Measurements from ENCODE around the gene AMPD3.
A peak's percentile ranks its signal among the peaks of the same experiment; 100 is the strongest.

Gene AMPD3

DNA sequence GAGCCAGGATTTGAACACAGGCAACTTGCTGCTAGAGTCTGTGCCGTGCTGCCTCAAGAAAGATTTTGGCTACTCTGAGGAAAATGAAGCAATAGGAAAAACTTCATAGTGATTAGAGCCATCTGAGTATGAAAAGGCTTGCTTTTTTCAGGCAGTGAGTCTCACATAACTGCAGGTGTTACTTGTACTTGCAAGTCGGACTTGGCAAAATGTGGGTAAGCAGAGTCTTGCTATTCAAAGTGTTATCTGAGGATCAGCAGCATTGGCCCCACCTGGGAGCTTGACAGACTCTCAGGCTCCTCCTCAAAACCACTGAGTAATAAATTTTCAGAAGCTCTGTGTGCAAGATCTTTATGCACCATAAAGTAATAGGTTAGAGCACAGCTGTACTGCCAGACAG is 67.9 kb downstream of the AMPD3 start:
- DNase-seq (ENCODE audit: low read depth), result no peak
- TF ChIP-seq, protein P1, sequence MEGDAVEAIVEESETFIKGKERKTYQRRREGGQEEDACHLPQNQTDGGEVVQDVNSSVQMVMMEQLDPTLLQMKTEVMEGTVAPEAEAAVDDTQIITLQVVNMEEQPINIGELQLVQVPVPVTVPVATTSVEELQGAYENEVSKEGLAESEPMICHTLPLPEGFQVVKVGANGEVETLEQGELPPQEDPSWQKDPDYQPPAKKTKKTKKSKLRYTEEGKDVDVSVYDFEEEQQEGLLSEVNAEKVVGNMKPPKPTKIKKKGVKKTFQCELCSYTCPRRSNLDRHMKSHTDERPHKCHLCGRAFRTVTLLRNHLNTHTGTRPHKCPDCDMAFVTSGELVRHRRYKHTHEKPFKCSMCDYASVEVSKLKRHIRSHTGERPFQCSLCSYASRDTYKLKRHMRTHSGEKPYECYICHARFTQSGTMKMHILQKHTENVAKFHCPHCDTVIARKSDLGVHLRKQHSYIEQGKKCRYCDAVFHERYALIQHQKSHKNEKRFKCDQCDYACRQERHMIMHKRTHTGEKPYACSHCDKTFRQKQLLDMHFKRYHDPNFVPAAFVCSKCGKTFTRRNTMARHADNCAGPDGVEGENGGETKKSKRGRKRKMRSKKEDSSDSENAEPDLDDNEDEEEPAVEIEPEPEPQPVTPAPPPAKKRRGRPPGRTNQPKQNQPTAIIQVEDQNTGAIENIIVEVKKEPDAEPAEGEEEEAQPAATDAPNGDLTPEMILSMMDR (IDR thresholded peaks at IDR 0.05; ENCODE audit: insufficient read depth, low read depth, low read length, missing control alignments), result no peak
- H3K4me3 ChIP-seq (ENCODE audit: low read depth, low read length), result no peak overlapping the region

DNA sequence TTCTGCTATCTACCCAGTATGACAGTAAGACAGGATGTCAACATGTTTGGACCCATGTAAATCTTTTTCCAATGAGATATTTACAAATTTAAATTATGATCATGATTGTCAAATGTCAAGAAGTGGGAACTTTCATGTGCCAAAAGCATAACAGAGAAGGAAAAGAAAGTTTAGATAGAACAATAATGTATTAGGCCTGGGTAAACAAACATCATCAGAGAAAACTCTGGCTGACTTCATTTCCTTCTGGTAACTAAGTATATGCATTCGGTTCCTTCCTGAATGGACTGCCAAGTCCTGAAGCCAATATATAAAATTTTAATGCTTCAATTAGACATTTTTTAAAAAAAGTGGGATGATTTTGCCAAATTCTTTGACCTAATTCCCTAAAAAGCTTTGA is 69.4 kb downstream of the AMPD3 start:
- DNase-seq (ENCODE audit: low read depth), result no peak
- no peak overlapping the region for H3K4me3 ChIP-seq (ENCODE audit: low read depth, low read length)
- TF ChIP-seq, protein P1 (IDR thresholded peaks at IDR 0.05; ENCODE audit: insufficient read depth, low read depth, low read length, missing control alignments), result no peak

DNA sequence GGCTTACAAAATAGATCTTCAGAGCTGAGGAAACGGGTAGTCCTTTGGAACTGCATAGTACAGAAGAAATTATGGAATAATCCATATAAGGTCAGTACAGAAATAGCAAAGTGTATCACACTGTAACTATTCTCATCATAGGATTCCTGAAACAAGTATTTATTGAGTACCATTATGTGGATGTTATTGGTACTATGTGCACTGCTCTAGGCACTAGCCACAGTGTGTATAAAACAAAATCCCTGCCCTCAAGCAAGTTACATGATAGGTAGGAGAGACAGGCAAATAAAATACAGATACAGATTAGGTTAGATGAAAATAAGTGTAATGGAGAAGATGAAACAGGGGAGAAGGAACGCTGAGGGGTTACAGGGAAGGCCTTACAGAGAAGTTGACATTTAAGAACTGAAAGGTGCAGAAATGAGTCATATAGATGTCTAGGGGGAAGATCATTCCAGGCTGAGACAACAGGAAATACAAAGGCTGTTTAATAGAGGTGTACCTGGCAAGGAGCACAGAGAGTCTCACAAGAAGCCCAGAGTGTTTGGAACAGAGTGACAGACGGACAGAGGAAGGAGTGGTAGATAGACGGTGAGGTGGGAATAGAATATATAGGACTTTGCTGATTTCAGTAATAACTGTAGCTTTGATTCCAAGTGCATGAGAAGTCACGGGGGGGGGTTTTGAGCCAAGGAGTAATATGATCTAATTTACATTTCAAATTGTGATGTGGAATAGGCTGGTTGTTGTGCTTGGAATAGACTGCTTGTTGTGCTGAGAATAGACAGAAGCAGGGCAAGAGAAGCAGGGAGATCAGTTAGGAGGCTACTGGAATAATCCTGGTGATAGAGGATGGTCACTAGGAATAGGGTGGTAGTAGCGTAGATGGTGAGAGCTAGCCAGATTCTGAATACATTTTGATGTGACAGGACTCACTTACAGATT is 72.2 kb downstream of the AMPD3 start:
- H3K4me3 ChIP-seq (ENCODE audit: low read depth, low read length), result no peak overlapping the region
- DNase-seq (ENCODE audit: low read depth), result peak; percentile 60
- TF ChIP-seq, protein P1 (IDR thresholded peaks at IDR 0.05; ENCODE audit: insufficient read depth, low read depth, low read length, missing control alignments), result no peak

DNA sequence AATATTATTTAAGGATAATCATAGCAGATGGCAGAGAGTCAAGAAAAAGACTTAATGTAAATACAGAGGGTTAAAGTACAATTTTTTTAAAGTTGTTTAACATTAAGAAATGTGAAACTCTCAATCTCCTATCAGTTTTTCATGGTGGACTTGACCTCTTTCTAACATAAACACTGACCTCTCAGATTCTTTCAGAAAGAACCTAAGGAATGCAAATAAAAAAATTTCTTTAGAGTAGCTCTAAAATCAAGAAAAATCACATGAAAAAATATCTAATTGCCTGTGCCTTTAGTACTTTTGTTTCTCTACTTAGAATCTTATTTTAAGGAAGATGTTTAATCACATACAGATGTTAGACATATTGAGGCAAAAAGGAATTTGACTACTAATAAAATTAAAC is 73.1 kb downstream of the AMPD3 start:
- DNase-seq (ENCODE audit: low read depth), result no peak
- no peak overlapping the region for H3K4me3 ChIP-seq (ENCODE audit: low read depth, low read length)

DNA sequence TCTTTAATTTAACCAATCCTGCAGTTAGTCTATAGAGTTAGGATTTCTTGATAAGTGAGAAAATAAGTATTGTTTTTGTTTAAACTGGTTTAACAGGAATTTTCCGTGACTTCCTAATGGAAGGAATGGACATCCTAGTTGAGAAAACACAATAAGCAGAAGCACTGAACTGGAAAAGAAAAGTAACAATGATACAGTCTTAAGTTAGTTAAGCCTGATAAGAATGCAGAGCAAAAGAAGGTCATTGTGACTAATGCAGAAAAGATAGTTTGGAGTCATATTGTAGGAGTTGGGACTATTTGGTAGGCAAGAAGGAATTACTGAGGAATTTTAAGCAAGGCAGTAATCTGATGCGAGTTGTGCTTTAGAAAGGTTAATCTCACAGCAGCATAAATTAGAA is 74.2 kb downstream of the AMPD3 start:
- DNase-seq (ENCODE audit: low read depth), result no peak
- TF ChIP-seq, protein P1 (IDR thresholded peaks at IDR 0.05; ENCODE audit: insufficient read depth, low read depth, low read length, missing control alignments), result no peak
- no peak overlapping the region for H3K4me3 ChIP-seq (ENCODE audit: low read depth, low read length)

More for the DNA sequence above, 73.1 kb downstream of the AMPD3 start:
- TF ChIP-seq, protein P1 (IDR thresholded peaks at IDR 0.05; ENCODE audit: insufficient read depth, low read depth, low read length, missing control alignments), result no peak

DNA sequence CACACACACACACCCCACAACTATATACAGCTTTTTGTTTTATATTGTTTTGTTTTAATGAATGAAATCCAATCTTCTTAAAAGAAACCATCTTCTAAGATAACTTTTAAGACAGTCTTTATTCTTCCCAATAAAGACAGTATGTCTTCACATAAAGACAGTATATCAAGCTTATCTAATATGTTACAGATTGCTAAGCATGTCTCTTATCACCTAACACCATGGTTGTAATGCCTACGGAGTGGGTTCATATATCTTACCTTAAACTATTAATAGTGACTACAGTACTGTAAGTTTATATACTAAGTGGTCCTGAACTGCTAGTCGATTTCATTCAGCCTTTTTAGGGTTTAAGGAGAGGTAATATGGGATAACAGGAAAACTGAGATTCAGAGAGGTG is 77.5 kb downstream of the AMPD3 start:
- DNase-seq (ENCODE audit: low read depth), result no peak
- H3K4me3 ChIP-seq (ENCODE audit: low read depth, low read length), result no peak overlapping the region
- TF ChIP-seq, protein P1 (IDR thresholded peaks at IDR 0.05; ENCODE audit: insufficient read depth, low read depth, low read length, missing control alignments), result no peak
